DND-41 (cell line): ENCODE data around the gene CFAP54.

ENCODE experiments used
- ATAC-seq: fragments of 200-7000 bp; cut with Tn5 transposase; 3 replicates; pipeline ENCODE4 v1.9.1; 2021; ENCODE audit warnings: low read depth; ENCODE audit not compliant: insufficient read depth
- DNase-seq: peaks from one replicate; pipeline ENCODE4 v3.0.0-alpha.2; 2020
- H2AFZ ChIP-seq: 2 replicates; pipeline ENCODE4 v1.6.0; 2012; ENCODE audit warnings: low read depth, low read length
- H3K27ac ChIP-seq: 2 replicates; pipeline ENCODE4 v1.5.1; 2012; ENCODE audit warnings: low read length, inconsistent platforms
- H3K27me3 ChIP-seq: fragments of 200-600 bp; sonication (generic); 2 replicates; pipeline ENCODE4 v1.6.0; 2012; ENCODE audit warnings: low read length, mild to moderate bottlenecking, inconsistent platforms; ENCODE audit not compliant: insufficient read depth, poor library complexity
- H3K36me3 ChIP-seq: 2 replicates; pipeline ENCODE4 v1.5.1; 2012; ENCODE audit warnings: low read length, inconsistent platforms; ENCODE audit not compliant: insufficient read depth
- H3K4me1 ChIP-seq: 2 replicates; pipeline ENCODE4 v1.5.1; 2012; ENCODE audit warnings: mild to moderate bottlenecking, low read length; ENCODE audit not compliant: insufficient read depth
- H3K4me2 ChIP-seq: 2 replicates; pipeline ENCODE4 v1.6.0; 2012; ENCODE audit warnings: mild to moderate bottlenecking, moderate library complexity, low read length, inconsistent platforms; ENCODE audit not compliant: insufficient read depth
- H3K4me3 ChIP-seq, 2 experiments: fragments of 200-600 bp in 1 of 2; shearing (Covaris generic) in 1 of 2; 2 replicates each; pipeline ENCODE4 v1.5.1; 2012 to 2016; ENCODE audit warnings: inconsistent platforms in 2 of 2, low read length in 2 of 2, mild to moderate bottlenecking in 2 of 2, low read depth in 1 of 2, moderate library complexity in 1 of 2
- H3K79me2 ChIP-seq: 2 replicates; pipeline ENCODE4 v1.6.0; 2012; ENCODE audit warnings: low read length, inconsistent platforms; ENCODE audit not compliant: insufficient read depth
- H3K9ac ChIP-seq: 2 replicates; pipeline ENCODE4 v1.6.0; 2012; ENCODE audit warnings: low read depth, mild to moderate bottlenecking, inconsistent platforms, low read length, moderate library complexity
- H3K9me3 ChIP-seq: 2 replicates; pipeline ENCODE4 v1.5.1; 2012; ENCODE audit warnings: low read length, moderate library complexity, mild to moderate bottlenecking, inconsistent platforms; ENCODE audit not compliant: insufficient read depth, severe bottlenecking
- H4K20me1 ChIP-seq: 2 replicates; pipeline ENCODE4 v1.6.0; 2012; ENCODE audit warnings: low read length; ENCODE audit not compliant: insufficient read depth
- CTCF ChIP-seq: IDR thresholded peaks from 2 replicates; pipeline ENCODE4 v1.5.1; 2012; ENCODE audit warnings: borderline replicate concordance, low read length, moderate library complexity, mild to moderate bottlenecking; ENCODE audit not compliant: poor library complexity, severe bottlenecking; ENCODE audit errors: extremely low read depth
- EZH2 ChIP-seq: IDR thresholded peaks from 3 replicates; pipeline ENCODE4 v1.6.1; 2012; ENCODE audit warnings: borderline replicate concordance, low read depth, mild to moderate bottlenecking, moderate library complexity, low read length, inconsistent platforms; ENCODE audit not compliant: severe bottlenecking

CFAP54 gene

GRCh38 chr12:96810057-96810456, 320.7 kb downstream of the CFAP54 start:
- Histone ChIP-seq H3K27me3 (no peaks in the 10 kb centered on the region), H3K27ac (peak overlapping the region; percentile 68), H3K9ac (peak overlapping the region; percentile 17; the same call in 1 of the 2 replicates), H3K4me1 (peaks cover 22% of the 10 kb centered on the region), H2AFZ (peak overlapping the region; percentile 67), H3K79me2 (no peaks in the 10 kb centered on the region), H3K4me2 (peak overlapping the region; percentile 28; the same call in 1 of the 2 replicates), H4K20me1 (no peaks in the 10 kb centered on the region), H3K9me3 (peaks cover 2% of the 10 kb centered on the region), H3K4me3 (no peak overlapping the region), H3K36me3 (no peaks in the 10 kb centered on the region)
- TF ChIP-seq EZH2 (no peak), CTCF (no peak)
- DNase-seq (no peak), ATAC-seq (peak; percentile 40; the same call in 2 of the 3 replicates)

- Histone ChIP-seq H3K9ac (no peak overlapping the region), H4K20me1 (no peaks in the 10 kb centered on the region), H3K27ac (peak overlapping the region; percentile 68), H3K36me3 (no peaks in the 10 kb centered on the region), H3K79me2 (no peaks in the 10 kb centered on the region), H3K9me3 (peaks cover 2% of the 10 kb centered on the region), H3K4me1 (peaks cover 22% of the 10 kb centered on the region), H3K4me2 (no peak overlapping the region), H2AFZ (peak overlapping the region; percentile 67), H3K4me3 (no peak overlapping the region), H3K27me3 (no peaks in the 10 kb centered on the region)
- no peak for TF ChIP-seq CTCF
- no peak for TF ChIP-seq EZH2
- ATAC-seq: no peak
- DNase-seq: no peak
Observed at GRCh38 chr12:96810477-96810876, 321.1 kb downstream of the CFAP54 start.

- TF ChIP-seq CTCF (no peak), EZH2 (no peak)
- Histone ChIP-seq H2AFZ (no peak overlapping the region), H3K4me2 (no peak overlapping the region), H3K79me2 (no peaks in the 10 kb centered on the region), H3K27me3 (no peaks in the 10 kb centered on the region), H3K9me3 (peaks cover 2% of the 10 kb centered on the region), H3K9ac (no peak overlapping the region), H3K4me3 (no peak overlapping the region), H3K4me1 (peaks cover 22% of the 10 kb centered on the region), H4K20me1 (no peaks in the 10 kb centered on the region), H3K36me3 (no peaks in the 10 kb centered on the region), H3K27ac (no peak overlapping the region)
- DNase-seq: no peak
- no peak for ATAC-seq
Observed at GRCh38 chr12:96811083-96811482, 321.7 kb downstream of the CFAP54 start.

- ATAC-seq (no peak), DNase-seq (no peak)
- H3K36me3 ChIP-seq: no peaks in the 10 kb centered on the region
- no peak overlapping the region for H3K4me3 ChIP-seq
- H2AFZ ChIP-seq: peak overlapping the region; percentile 57; the same call in 1 of the 2 replicates
- H4K20me1 ChIP-seq: no peaks in the 10 kb centered on the region
- peaks cover 2% of the 10 kb centered on the region for H3K9me3 ChIP-seq
- no peaks in the 10 kb centered on the region for H3K79me2 ChIP-seq
- H3K4me2 ChIP-seq: no peak overlapping the region
- no peaks in the 10 kb centered on the region for H3K27me3 ChIP-seq
- TF ChIP-seq CTCF (no peak), EZH2 (no peak)
- H3K4me1 ChIP-seq: peaks cover 22% of the 10 kb centered on the region
- no peak overlapping the region for H3K9ac ChIP-seq
- no peak overlapping the region for H3K27ac ChIP-seq
Observed at GRCh38 chr12:96812153-96812552, 322.8 kb downstream of the CFAP54 start.
